H9 (cell line): Measurements from ENCODE around the gene FCGBP. TPM values are rescaled to one million over a fixed set of nuclear protein-coding genes. Genes with fewer than 3 reads are reported as not detected.

Source experiments
- DNase-seq: peaks from one replicate; pipeline ENCODE4 v3.0.0-alpha.2; 2017
- H2AFZ ChIP-seq: one replicate; pipeline ENCODE4 v1.6.1; 2013; ENCODE audit warnings: mild to moderate bottlenecking, low read length, control low read depth, moderate library complexity
- H2AK5ac ChIP-seq: 2 replicates; pipeline ENCODE4 v1.6.1; 2013; ENCODE audit warnings: low read length, control low read depth, mixed read lengths; ENCODE audit not compliant: insufficient read length
- H2BK120ac ChIP-seq: one replicate; pipeline ENCODE4 v1.6.1; 2013; ENCODE audit warnings: low read depth, mild to moderate bottlenecking, low read length, control low read depth, inconsistent platforms; ENCODE audit not compliant: poor library complexity, severe bottlenecking
- H2BK12ac ChIP-seq: 2 replicates; pipeline ENCODE4 v1.6.1; 2013; ENCODE audit warnings: low read length, control low read depth, mixed read lengths, low read depth; ENCODE audit not compliant: insufficient read length
- H2BK15ac ChIP-seq: 2 replicates; pipeline ENCODE4 v1.6.1; 2013; ENCODE audit warnings: low read depth, low read length, control low read depth
- H2BK20ac ChIP-seq: one replicate; pipeline ENCODE4 v1.6.1; 2013; ENCODE audit warnings: low read depth, mild to moderate bottlenecking, low read length, control low read depth, inconsistent platforms; ENCODE audit not compliant: poor library complexity, severe bottlenecking
- H2BK5ac ChIP-seq: 2 replicates; pipeline ENCODE4 v1.6.1; 2013; ENCODE audit warnings: low read length, control low read depth, mixed read lengths; ENCODE audit not compliant: insufficient read length
- H3K14ac ChIP-seq: 2 replicates; pipeline ENCODE4 v1.6.1; 2013; ENCODE audit warnings: low read length, control low read depth; ENCODE audit not compliant: insufficient read depth
- H3K18ac ChIP-seq: 2 replicates; pipeline ENCODE4 v1.6.1; 2013; ENCODE audit warnings: low read depth, mild to moderate bottlenecking, mixed read lengths, low read length, control low read depth; ENCODE audit not compliant: insufficient read length
- H3K23ac ChIP-seq: 2 replicates; pipeline ENCODE4 v1.6.1; 2013; ENCODE audit warnings: low read length, control low read depth, mixed read lengths, low read depth; ENCODE audit not compliant: insufficient read length
- H3K23me2 ChIP-seq: 2 replicates; pipeline ENCODE4 v1.6.1; 2013; ENCODE audit warnings: low read depth, mild to moderate bottlenecking, mixed read lengths, low read length, control low read depth; ENCODE audit not compliant: insufficient read length, poor library complexity, severe bottlenecking
- H3K27ac ChIP-seq: 2 replicates; pipeline ENCODE4 v1.5.1; 2013; ENCODE audit warnings: low read length, control low read depth, mixed read lengths, low read depth; ENCODE audit not compliant: insufficient read length
- H3K27me3 ChIP-seq: 2 replicates; pipeline ENCODE4 v1.6.1; 2013; ENCODE audit warnings: low read length, control low read depth, inconsistent platforms; ENCODE audit not compliant: insufficient read depth
- H3K4ac ChIP-seq: 2 replicates; pipeline ENCODE4 v1.6.1; 2013; ENCODE audit warnings: low read depth, mild to moderate bottlenecking, control low read depth, inconsistent platforms, low read length, moderate library complexity
- H3K4me1 ChIP-seq: 2 replicates; pipeline ENCODE4 v1.6.1; 2013; ENCODE audit warnings: low read length, control low read depth, inconsistent platforms; ENCODE audit not compliant: insufficient read depth
- H3K4me2 ChIP-seq: 2 replicates; pipeline ENCODE4 v1.6.1; 2013; ENCODE audit warnings: low read length, control low read depth, mixed read lengths; ENCODE audit not compliant: insufficient read length, insufficient read depth
- H3K56ac ChIP-seq: 2 replicates; pipeline ENCODE4 v1.6.1; 2013; ENCODE audit warnings: low read depth, mild to moderate bottlenecking, mixed read lengths, low read length, control low read depth; ENCODE audit not compliant: insufficient read length
- H3K79me1 ChIP-seq: 2 replicates; pipeline ENCODE4 v1.6.1; 2013; ENCODE audit warnings: low read depth, mild to moderate bottlenecking, moderate library complexity, low read length, control low read depth, inconsistent platforms; ENCODE audit not compliant: insufficient read depth, poor library complexity, severe bottlenecking
- H3K79me2 ChIP-seq: 2 replicates; pipeline ENCODE4 v1.6.1; 2013; ENCODE audit warnings: low read length, control low read depth, inconsistent platforms; ENCODE audit not compliant: insufficient read depth
- H3K9ac ChIP-seq: 2 replicates; pipeline ENCODE4 v1.6.1; 2013; ENCODE audit warnings: low read length, control low read depth, mixed read lengths; ENCODE audit not compliant: insufficient read length; ENCODE audit errors: extremely low read depth
- H3K9me3 ChIP-seq: one replicate; pipeline ENCODE4 v1.6.1; 2013; ENCODE audit warnings: low read depth, low read length, inconsistent platforms; ENCODE audit not compliant: control insufficient read depth
- H3T11ph ChIP-seq: one replicate; pipeline ENCODE4 v1.6.1; 2013; ENCODE audit warnings: mild to moderate bottlenecking, low read length, control low read depth, inconsistent platforms
- H4K20me1 ChIP-seq: one replicate; pipeline ENCODE4 v1.6.1; 2013; ENCODE audit not compliant: control insufficient read depth, insufficient read length, insufficient read depth
- H4K5ac ChIP-seq: 2 replicates; pipeline ENCODE4 v1.6.1; 2013; ENCODE audit warnings: low read depth, mild to moderate bottlenecking, mixed read lengths, low read length, control low read depth; ENCODE audit not compliant: insufficient read length
- H4K8ac ChIP-seq: replicated peaks from 2 replicates; pipeline ENCODE4 v1.6.1; 2013; ENCODE audit warnings: low read length, control low read depth, mixed read lengths, low read depth; ENCODE audit not compliant: insufficient read length
- H4K91ac ChIP-seq: 2 replicates; pipeline ENCODE4 v1.6.1; 2013; ENCODE audit warnings: low read depth, mild to moderate bottlenecking, moderate library complexity, mixed read lengths, low read length, control low read depth; ENCODE audit not compliant: insufficient read length
- H3K27ac Mint-ChIP-seq, 3 experiments: 2 replicates in 2 of 3; 3 replicates in 1 of 3; pipeline ENCODE4 v1.8.0; 2020 to 2021; ENCODE audit warnings: mixed read lengths in 3 of 3, mild to moderate bottlenecking in 1 of 3, moderate library complexity in 1 of 3
- H3K27me3 Mint-ChIP-seq: 2 replicates; pipeline ENCODE4 v1.8.0; 2021; ENCODE audit warnings: low read depth, mild to moderate bottlenecking, moderate library complexity, mixed read lengths
- H3K36me3 Mint-ChIP-seq, 3 experiments: 2 replicates in 2 of 3; 3 replicates in 1 of 3; pipeline ENCODE4 v1.8.0; 2020 to 2021; ENCODE audit warnings: low read depth in 3 of 3, mixed read lengths in 3 of 3; ENCODE audit not compliant: insufficient read depth in 1 of 3
- H3K4me1 Mint-ChIP-seq, 2 experiments: 2 replicates each; pipeline ENCODE4 v1.8.0; 2020; ENCODE audit warnings: mixed read lengths in 2 of 2
- H3K4me3 Mint-ChIP-seq, 2 experiments: 2 replicates in 1 of 2; 3 replicates in 1 of 2; pipeline ENCODE4 v1.8.0; 2020 to 2021; ENCODE audit warnings: mild to moderate bottlenecking in 2 of 2, mixed read lengths in 2 of 2, moderate library complexity in 1 of 2
- H3K9me3 Mint-ChIP-seq, 2 experiments: 2 replicates in 1 of 2; 3 replicates in 1 of 2; pipeline ENCODE4 v1.8.0; 2020; ENCODE audit warnings: mild to moderate bottlenecking in 2 of 2, mixed read lengths in 2 of 2, moderate library complexity in 1 of 2
- WGBS: extraction: QIAGEN DNeasy Blood & Tissue Kit; methylation state at CpG from one replicate; pipeline ENCODE4 v1.1.7; 2013; ENCODE audit warnings: missing lambda C conversion rate, low lambda C conversion rate, mixed read lengths; ENCODE audit not compliant: insufficient read length; ENCODE audit errors: extremely low coverage; 5-methylcytosine and 5-hydroxymethylcytosine counted together
- total RNA-seq: library from RNA; stranded (reverse); gene quantifications from 2 replicates; pipeline ENCODE4 v1.2.1, GENCODE V29; 2021
- TF ChIP-seq, protein P1 (sequence below): fragments of 200-600 bp; sonication (generic); conservative IDR thresholded peaks from 3 replicates; pipeline ENCODE4 v1.8.0; 2021; ENCODE audit warnings: antibody characterized with exemption, mild to moderate bottlenecking

Gene FCGBP
- total RNA-seq, 1 experiment from 2014 or later = 0.13 TPM

DNA sequence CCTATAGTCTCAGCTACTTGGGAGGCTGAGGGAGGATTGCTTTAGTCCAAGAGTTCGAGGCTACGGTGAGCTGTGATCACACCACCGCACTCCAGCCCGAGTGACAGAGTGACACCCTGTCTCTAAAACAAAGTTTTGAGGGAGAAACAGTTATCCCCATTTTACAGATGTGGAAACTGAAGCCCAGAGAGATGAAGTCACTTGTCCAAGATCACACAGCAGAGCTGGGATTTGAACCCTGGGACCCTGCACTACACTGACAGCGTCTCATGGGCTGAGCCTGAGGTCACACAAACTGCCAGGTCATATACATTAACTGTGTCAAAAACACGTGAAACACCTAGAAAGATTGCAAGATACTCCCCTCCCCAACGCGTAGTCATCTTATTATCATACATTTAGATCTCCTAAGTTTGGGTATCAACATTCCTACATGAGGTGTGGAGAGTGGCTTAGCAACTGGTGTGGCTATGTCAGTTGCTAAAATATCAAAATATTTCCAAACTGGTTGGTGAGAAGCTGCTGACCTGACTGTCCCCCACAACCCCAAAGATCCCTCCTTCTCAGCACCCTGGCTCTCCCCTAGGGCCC is 8.2 kb downstream of the FCGBP start:
- Histone ChIP-seq H2BK5ac (no peak overlapping the region), H2BK120ac (no peak overlapping the region), H3K79me2 (no peaks in the 10 kb centered on the region), H3K4me1 (no peaks in the 10 kb centered on the region), H4K8ac (no peak overlapping the region), H3K23ac (no peak overlapping the region), H3K18ac (no peak overlapping the region), H3K56ac (no peak overlapping the region), H2AK5ac (no peak overlapping the region), H2BK20ac (no peak overlapping the region), H3K27me3 (no peaks in the 10 kb centered on the region), H4K91ac (no peak overlapping the region), H3K27ac (no peak overlapping the region), H3K14ac (no peak overlapping the region), H4K20me1 (no peaks in the 10 kb centered on the region), H3K9ac (no peak overlapping the region), H2AFZ (no peak overlapping the region), H3K9me3 (no peaks in the 10 kb centered on the region), H2BK12ac (no peak overlapping the region), H4K5ac (no peak overlapping the region), H3K4me2 (no peak overlapping the region), H3K79me1 (no peaks in the 10 kb centered on the region), H3T11ph (no peak overlapping the region), H3K23me2 (no peaks in the 10 kb centered on the region), H3K4ac (no peak overlapping the region), H2BK15ac (no peak overlapping the region)
- DNase-seq = no peak
- no peaks in the 10 kb centered on the region; a peak in 1 of 5 replicates for H3K9me3 Mint-ChIP-seq
- TF ChIP-seq, protein P1, sequence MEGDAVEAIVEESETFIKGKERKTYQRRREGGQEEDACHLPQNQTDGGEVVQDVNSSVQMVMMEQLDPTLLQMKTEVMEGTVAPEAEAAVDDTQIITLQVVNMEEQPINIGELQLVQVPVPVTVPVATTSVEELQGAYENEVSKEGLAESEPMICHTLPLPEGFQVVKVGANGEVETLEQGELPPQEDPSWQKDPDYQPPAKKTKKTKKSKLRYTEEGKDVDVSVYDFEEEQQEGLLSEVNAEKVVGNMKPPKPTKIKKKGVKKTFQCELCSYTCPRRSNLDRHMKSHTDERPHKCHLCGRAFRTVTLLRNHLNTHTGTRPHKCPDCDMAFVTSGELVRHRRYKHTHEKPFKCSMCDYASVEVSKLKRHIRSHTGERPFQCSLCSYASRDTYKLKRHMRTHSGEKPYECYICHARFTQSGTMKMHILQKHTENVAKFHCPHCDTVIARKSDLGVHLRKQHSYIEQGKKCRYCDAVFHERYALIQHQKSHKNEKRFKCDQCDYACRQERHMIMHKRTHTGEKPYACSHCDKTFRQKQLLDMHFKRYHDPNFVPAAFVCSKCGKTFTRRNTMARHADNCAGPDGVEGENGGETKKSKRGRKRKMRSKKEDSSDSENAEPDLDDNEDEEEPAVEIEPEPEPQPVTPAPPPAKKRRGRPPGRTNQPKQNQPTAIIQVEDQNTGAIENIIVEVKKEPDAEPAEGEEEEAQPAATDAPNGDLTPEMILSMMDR = no peak
- peaks cover 7 to 8% of the 10 kb centered on the region in 2 experiments; a peak in 1 of 4 replicates for H3K4me1 Mint-ChIP-seq
- H3K27ac Mint-ChIP-seq = peak overlapping the region in 1 of 3 experiments; percentile 12; a peak in 1 of 7 replicates
- no peak overlapping the region for H3K4me3 Mint-ChIP-seq
- no CpG with 5 or more reads among the region's 8 CpGs for whole genome bisulfite sequencing
- H3K36me3 Mint-ChIP-seq = no peaks in the 10 kb centered on the region
- H3K27me3 Mint-ChIP-seq = no peaks in the 10 kb centered on the region
